PFSK-1 (cell line): Measurements from ENCODE around the gene IFI6.

ENCODE experiments used
- FOXP2 ChIP-seq: optimal IDR thresholded peaks from 2 replicates; pipeline ENCODE3; 2011; ENCODE audit warnings: borderline replicate concordance, control low read depth, inconsistent platforms; ENCODE audit not compliant: insufficient read depth; ENCODE audit errors: extremely low read length, extremely low read depth
- POLR2AphosphoS5 ChIP-seq: IDR thresholded peaks from 2 replicates; pipeline ENCODE4 v1.6.1; 2012; ENCODE audit warnings: low read depth, mild to moderate bottlenecking, control low read depth, low read length, moderate library complexity
- REST ChIP-seq, 2 experiments: IDR thresholded peaks; 2 replicates each; pipeline versions ENCODE4 v1.6.1 to v1.8.0; 2011 to 2012; ENCODE audit warnings: low read depth in 2 of 2, low read length in 2 of 2, control low read depth in 1 of 2, inconsistent platforms in 1 of 2, mild to moderate bottlenecking in 1 of 2, moderate library complexity in 1 of 2; ENCODE audit not compliant: insufficient read depth in 1 of 2
- SIN3A ChIP-seq: IDR thresholded peaks from 2 replicates; pipeline ENCODE4 v1.6.1; 2012; ENCODE audit warnings: mild to moderate bottlenecking, low read length, moderate library complexity, borderline replicate concordance; ENCODE audit not compliant: insufficient read depth
- TAF1 ChIP-seq: IDR thresholded peaks from 2 replicates; pipeline ENCODE4 v1.6.1; 2012; ENCODE audit warnings: low read length, control low read depth, borderline replicate concordance; ENCODE audit not compliant: insufficient read depth

The IFI6 gene

GRCh38 chr1:27633298-27633610 lies 38.7 kb downstream of the IFI6 start:
- no peak for TF ChIP-seq SIN3A
- no peak for TF ChIP-seq POLR2AphosphoS5
- no peak for TF ChIP-seq REST (IDR thresholded peaks at IDR 0.05; ENCODE audit: insufficient read depth in 1 of 2, low read depth in 2 of 2, low read length in 2 of 2)
- TF ChIP-seq TAF1: no peak
- TF ChIP-seq FOXP2: no peak

GRCh38 chr1:27632387-27633297 lies 39.4 kb downstream of the IFI6 start:
- TF ChIP-seq SIN3A: no peak

DNA sequence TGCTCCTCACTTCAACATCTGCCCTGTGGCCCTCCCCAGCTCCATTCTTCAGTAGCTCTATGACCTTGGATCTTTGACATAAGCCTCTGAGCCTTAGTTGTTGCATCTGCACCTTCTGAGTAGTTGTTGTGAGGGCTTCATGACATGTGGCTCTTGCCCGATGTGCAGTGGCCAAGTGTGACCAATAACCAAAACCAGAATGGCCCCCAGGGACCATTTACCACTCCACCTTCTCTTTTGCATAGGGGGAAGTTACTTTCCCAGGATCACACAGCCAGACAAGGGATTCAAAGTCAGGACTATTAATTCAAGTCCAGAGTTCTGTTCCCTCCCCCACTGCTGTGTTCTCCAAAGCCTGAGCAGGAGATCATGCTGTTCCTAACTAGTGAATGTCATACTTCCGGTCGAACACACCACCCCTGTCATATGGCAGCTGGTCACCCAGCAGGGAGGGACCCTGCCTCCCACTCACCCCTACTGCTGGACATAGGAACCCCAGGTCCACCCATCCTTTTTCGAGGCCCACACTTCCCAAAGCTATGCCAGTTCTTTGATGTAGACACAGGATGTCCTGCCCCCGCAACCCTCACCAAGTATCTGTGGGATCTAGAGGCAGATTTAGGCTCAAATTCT lies 41.0 kb downstream of the IFI6 start:
- TF ChIP-seq FOXP2 (no peak), POLR2AphosphoS5 (no peak), SIN3A (no peak), TAF1 (no peak), REST (IDR thresholded peaks at IDR 0.05; ENCODE audit: insufficient read depth in 1 of 2, low read depth in 2 of 2, low read length in 2 of 2) (no peak)

DNA sequence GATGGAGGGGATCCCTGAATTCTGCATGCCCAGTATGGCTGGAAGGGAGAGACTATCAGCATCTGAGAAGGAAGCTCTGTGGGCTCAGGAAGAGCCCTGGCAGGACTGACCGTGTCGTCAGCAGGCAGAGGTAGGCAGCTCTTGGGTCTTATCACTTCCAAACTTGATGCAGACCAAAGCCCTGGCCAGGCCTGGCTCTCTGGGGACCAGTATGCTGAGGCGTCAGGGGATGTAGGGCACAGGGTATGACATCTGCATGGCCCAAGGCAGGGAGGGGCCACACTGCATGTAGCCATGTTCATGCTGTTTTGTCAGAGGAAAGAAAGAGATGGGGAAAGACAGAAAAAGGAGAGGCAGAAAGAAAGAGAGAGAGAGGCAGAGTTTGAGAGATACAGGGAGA lies 43.3 kb downstream of the IFI6 start:
- TF ChIP-seq REST (IDR thresholded peaks at IDR 0.05; ENCODE audit: insufficient read depth in 1 of 2, low read depth in 2 of 2, low read length in 2 of 2) (no peak), POLR2AphosphoS5 (no peak), TAF1 (no peak), FOXP2 (no peak), SIN3A (no peak)

DNA sequence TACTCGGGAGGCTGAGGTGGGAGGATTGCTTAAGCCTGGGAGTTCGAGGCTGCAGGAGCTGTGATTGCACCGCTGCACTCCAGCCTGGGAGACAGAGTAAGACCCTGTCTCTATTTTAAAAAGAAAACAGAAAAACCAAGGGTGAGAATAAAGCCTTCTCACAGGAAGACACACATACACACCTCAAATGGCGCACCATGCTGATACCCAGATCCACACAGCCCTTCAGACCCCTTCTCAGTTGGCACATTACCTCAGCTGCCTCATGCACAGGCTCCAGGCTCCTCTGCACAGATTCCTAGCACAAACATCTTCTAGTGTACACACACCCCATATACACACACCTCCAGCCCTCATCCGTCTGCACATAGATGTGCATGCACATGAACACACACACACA lies 44.9 kb downstream of the IFI6 start:
- TF ChIP-seq REST (IDR thresholded peaks at IDR 0.05; ENCODE audit: insufficient read depth in 1 of 2, low read depth in 2 of 2, low read length in 2 of 2) (no peak), TAF1 (no peak), POLR2AphosphoS5 (no peak), FOXP2 (no peak), SIN3A (no peak)
